ENCODE data around the gene SLC41A3.
"Not testable (repeated sequence)": the region's sequence is repeated elsewhere in the genome, so short reads cannot be mapped to it uniquely, and the experiment has no call there.

SLC41A3 gene

DNA sequence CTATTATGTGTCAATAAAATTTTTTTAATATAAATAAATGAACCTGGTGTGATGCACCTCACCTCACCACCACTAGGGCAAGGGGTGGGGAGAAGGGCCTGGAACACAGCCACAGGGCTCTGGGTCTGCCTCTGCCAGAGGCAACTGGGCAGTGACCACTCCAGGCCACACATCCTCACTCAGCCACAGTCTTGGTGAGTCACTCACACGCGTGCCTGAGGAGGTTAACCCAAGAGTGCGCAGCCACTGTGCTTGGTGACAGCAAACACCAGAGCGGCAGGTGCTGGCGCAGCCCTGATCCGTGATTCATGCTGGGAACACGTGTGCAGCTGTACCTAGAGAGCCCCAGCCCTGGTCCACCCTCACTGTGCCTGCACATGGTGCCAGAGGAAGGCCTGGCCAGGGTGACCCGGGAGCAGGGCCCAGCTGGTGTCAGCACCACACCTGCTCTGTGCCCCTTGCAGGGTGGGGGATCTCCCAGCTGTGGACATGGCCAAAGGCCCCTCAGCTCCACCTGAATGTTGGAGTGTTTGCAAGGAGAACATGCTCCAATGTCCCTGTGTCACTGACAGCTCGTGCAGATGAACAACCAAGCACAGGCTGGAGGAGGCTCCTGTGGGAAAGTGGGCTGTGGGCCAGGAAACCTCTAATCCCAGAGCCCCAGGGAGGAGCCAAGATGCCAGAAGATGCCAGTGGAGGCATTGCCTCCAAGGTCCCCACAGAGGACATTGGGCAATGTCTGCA, 2.1 kb downstream of the SLC41A3 start:
- no peak for DNase-seq

DNA sequence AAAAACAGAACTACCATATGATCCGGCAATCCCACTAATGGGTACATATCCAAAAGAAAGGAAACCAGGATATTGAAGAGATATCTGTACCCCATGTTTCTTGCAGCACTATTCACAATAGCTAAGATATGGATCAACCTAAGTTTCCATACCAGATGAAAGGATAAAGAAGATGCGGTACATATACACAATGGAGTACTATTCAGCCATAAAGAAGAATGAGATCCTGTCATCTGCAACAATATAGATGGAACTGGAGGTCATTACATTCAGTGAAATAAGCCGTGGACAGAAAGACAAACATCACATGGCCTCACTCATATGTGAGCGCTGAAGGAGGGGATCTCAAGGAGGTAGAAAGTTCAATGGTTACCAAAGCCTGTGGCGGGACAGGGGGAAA, 3.0 kb downstream of the SLC41A3 start:
- no peak for DNase-seq

DNA sequence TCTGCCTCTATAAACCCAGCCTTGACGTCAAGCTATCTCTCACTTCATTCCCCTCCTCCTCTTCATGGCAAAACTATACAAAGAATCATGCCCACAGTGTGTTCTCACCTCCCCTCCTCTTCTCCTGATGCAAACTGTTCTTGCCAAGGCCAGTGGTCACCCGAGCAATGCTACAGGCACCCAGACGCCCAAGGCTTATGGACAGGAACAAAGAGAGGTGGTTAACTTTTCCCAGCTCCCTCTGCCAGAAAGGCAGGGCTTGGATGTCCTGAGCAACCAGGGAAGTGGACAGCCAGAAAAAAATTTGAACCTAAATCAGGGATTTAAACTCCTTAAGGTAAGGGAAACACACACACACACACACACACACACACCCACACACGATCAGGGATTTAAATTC, 5.1 kb downstream of the SLC41A3 start:
- no peak for DNase-seq

DNA sequence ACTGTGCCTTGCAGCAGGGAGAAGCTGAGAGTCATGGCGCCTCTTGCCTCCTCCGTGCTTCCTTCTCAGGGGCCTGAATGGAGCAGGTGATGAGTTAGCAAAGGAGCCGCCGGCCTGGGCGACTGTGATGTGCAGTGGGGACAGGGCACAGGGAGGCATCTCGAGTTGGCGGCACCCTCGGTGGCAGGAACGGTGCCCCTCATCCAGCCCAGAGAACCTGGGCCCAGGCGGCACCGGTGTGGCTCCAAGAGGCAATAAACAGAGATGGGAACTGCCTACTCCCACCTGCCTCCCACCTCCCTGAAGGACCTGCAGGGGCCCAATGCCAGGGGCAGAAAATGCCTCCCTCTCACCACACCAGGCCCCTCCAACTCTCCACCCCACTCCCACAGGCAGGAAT, 6.2 kb downstream of the SLC41A3 start:
- no peak for DNase-seq

- DNase-seq = no peak
Measured at GRCh38 chr3:126076140-126076539, 7.8 kb downstream of the SLC41A3 start.

DNA sequence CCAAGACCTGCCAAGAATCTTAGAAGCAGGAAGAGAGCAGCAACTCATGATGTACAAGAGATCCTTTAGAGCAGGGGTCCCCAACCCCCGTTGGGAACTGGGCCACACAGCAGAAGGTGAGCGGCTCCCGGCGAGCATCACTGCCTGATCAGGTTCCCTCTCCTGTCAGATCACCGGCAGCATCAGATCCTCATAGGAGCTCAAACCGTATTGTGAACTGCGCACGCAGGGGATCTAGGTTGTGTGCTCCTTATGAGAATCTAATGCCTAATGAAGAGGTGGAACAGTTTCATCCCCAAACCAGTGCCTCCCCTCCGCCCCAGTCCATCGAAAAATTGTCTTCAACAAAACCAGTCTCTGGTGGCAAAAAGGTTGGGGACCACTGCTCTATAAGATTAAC, 13.8 kb downstream of the SLC41A3 start:
- no peak for DNase-seq

GRCh38 chr3:126067959-126068358, 16.0 kb downstream of the SLC41A3 start:
- no peak for DNase-seq

GRCh38 chr3:126066676-126067075, 17.2 kb downstream of the SLC41A3 start:
- not testable (repeated sequence) for DNase-seq

GRCh38 chr3:126065876-126066275, 18.0 kb downstream of the SLC41A3 start:
- no peak for DNase-seq

DNA sequence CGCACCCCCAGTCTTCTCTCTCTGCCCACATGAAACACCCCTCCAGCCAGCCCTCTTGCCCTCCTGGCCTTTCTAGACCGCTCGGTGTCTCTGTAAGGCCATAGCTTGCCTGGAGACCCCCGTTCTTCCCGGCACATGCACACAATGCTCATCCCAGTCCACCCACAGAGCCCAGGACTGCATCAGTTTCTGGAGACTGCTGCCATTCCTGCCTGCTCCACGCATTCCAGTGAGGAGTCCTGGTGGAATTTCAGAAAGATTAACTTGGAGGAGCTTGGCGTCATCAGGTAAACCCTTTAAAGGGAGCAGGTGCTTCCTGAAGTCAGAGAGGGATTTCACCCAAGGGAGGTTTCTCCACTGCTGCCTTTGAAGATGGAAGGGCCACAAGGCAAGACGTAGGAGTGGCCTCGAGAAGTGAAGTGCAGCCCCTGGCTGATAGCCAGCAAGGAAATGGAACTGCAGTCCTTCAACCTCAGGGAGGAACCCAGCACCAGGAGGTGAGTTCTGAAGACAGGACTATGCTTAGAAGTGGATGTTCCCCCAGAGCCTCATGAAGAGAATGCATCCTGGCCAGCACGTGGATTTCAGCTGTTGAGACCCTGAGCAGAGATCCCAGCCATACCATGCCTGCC, 19.2 kb downstream of the SLC41A3 start:
- DNase-seq = no peak

DNA sequence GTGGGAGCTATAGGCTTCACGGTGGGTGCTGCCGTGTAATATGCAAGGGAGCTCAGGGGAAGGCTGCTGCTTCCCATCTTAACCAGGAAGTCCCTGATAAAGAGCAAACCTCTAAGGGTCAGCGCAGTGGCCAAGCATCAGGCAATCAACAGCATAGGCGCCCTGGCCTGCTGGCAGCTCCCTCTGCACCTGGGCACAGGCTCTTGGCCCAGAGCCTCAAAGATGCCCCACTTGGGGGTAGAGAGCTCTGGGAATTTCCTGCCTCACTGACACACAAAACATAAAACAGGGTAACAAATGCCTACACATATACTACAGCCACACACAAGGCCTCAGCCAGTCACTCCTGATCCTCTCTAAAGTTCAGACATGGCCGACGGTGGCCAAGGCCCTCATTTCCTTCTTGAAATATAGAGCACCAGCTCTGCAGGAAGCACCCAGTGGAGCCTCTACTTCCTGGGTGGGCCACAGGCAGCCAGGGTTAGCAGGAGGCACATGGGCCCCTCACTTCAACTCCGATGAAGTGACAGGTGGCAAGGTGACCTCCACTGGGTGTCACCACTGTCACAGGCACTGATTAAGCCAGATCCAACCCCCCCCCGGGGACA, 20.5 kb downstream of the SLC41A3 start:
- DNase-seq = no peak

- no peak for DNase-seq
Measured at GRCh38 chr3:126061301-126062032, 22.5 kb downstream of the SLC41A3 start.

DNA sequence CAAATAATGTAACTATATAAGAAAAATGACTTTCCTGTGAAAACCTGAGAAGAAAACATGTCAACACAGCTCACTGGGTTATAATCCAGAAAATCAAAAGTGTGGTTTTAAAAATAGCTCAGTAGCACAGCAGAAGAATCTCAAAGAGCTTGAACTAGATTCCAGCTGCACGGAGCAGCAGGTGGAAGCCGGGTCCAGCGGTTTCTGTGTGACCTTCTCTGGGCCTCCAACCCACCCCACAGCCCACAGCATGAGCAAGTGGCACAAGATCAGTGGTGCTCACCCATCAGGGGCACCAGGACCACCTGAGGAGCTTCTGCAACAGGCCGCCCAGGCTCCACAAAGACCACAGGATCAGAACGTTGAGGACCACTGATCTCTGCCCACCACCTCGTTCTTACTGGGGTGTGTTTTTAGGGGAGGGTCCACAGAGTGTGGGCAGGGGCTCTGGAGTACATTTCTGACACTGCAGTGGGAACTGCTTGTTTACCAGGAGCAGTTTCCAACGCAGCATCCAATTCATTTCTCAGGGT, 23.2 kb downstream of the SLC41A3 start:
- no peak for DNase-seq

DNA sequence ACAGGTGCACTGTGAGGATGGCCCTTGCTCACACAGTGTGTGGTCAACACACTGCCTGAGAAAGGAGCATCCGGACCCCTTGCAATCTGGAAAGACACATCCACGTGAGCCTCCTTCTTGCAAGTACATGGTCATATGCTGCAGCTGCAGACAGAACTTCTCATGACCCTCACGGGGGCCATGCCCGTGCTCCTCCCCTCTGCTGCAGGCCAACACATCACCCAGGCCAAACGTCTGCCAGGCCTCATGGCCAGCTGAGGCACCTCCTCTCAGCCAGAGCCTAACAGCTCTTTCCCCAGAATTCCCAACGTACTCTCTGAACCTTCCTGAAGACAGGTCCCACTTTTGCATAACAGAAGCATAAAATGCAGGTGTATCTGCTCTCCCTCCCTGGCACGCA, 25.3 kb downstream of the SLC41A3 start:
- no peak for DNase-seq

GRCh38 chr3:126057936-126058335, 26.0 kb downstream of the SLC41A3 start:
- no peak for DNase-seq

DNA sequence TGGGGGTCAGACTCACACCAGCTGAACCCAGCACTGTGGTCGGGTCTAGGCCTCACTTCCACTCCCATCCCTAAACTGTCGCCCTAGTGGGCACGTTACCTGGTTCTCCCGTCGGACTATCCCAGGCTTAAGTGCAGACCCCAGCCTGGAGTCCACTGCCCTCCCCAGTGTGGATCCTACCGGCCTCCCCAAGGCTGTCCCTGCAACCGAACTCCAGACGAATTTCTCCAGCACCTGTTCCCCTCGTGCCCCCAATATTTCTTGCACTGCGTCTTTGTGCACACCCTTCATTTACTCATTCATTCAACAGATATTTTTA, 26.5 kb downstream of the SLC41A3 start:
- DNase-seq = no peak

GRCh38 chr3:126056681-126057500, 27.0 kb downstream of the SLC41A3 start:
- DNase-seq = no peak

GRCh38 chr3:126056088-126056487, 27.8 kb downstream of the SLC41A3 start:
- DNase-seq = no peak

DNA sequence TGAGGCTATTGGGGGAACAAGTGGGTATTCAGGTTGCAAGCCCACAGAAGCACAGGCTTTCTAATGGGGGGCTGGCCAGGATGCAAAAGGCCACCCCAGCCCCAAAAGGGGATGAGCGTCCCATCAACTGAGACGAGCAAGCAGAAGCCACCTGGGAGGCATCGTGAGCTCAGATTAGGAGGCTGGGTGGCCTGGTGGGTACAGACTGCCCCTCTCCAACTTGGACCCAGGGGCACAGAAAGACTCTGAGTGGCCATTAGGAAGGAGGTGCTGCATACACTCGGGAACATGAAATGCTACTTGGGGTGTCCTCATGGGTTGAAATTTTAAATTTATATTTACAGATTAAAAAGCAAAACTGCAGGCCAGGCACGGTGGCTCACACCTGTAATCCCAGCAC, 29.1 kb downstream of the SLC41A3 start:
- no peak for DNase-seq

DNA sequence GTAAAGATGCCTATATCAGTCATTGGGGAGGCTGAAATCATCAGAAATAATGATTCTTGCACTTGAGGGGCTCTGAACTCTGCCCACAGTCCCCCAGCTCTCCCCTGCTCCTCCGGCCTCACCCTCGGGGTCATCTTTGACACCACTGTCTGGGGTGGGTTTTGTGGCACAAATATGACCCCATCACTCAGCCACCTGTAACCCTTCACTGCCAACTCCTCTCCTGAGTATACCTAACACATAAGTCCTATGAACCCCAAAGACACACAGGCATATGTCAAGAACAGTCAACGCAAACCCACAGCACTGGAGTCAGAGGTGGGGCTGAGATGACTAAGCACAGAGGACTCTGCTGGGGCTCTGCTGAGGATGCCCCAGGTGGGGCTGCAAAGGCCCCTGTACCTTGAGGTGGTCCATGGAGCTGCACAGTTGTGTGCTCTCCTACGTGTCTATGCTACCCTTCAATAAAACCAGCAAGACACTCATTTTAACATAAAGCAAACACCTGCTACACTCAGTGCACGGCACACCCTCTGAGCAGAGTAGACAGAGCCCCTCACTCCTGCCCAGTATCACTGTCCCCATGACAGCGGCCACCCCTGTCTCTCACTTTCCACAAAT, 29.9 kb downstream of the SLC41A3 start:
- DNase-seq = no peak

DNA sequence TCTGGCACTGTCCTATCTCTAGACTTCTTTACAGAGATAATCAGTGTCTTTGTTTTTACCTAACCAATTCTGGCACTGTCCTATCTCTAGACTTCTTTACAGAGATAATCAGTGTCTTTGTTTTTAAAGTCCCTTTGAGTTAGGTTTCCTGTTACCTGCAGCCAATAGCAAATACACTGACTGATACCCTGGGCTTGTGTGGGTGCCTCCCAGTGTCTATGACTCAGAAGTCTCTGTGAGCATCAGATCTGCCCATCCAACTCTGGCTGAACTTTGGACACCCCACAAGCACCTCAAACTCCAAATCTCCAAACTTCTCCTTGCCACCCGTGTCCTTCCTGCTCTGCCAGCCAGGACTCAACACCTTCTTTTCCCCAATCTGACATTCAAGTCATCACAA, 30.4 kb downstream of the SLC41A3 start:
- DNase-seq = no peak

Data from central memory CD4-positive, alpha-beta T cell (primary cell).